ENCODE measurements around the gene ZFYVE28.

ZFYVE28 gene

GRCh38 chr4:2332976-2333319 lies 85.5 kb downstream of the ZFYVE28 start:
- TF ChIP-seq CTCF (IDR thresholded peaks at IDR 0.05; ENCODE audit: insufficient read depth, low read length, poor library complexity, severe bottlenecking): no peak
- TF ChIP-seq EZH2phosphoT487 (conservative IDR thresholded peaks at IDR 0.05; ENCODE audit: low read length): no peak

GRCh38 chr4:2332201-2332975 lies 86.1 kb downstream of the ZFYVE28 start:
- Histone ChIP-seq H3K36me3 (ENCODE audit: low read length) (no peaks in the 10 kb centered on the region), H2AFZ (ENCODE audit: low read depth, low read length, severe bottlenecking) (no peak overlapping the region), H3K9me2 (replicated peaks; ENCODE audit: insufficient read depth, low read length) (no peaks in the 10 kb centered on the region), H3K9ac (ENCODE audit: low read length) (no peak overlapping the region), H3K79me2 (ENCODE audit: insufficient read depth, low read length) (no peaks in the 10 kb centered on the region), H3K27me3 (ENCODE audit: low read length) (no peaks in the 10 kb centered on the region), H4K20me1 (ENCODE audit: low read depth, low read length) (no peaks in the 10 kb centered on the region), H3K4me2 (ENCODE audit: low read depth, low read length, poor library complexity, severe bottlenecking) (no peak overlapping the region), H3K27ac (ENCODE audit: low read depth, low read length) (no peak overlapping the region), H3K9me3 (ENCODE audit: insufficient read depth, low read length) (no peaks in the 10 kb centered on the region), H3K4me3 (ENCODE audit: insufficient read depth, low read length, poor library complexity, severe bottlenecking) (no peak overlapping the region), H3F3A (ENCODE audit: insufficient read depth) (no peaks in the 10 kb centered on the region)
- TF ChIP-seq CTCF (IDR thresholded peaks at IDR 0.05; ENCODE audit: insufficient read depth, low read length, poor library complexity, severe bottlenecking) (no peak), EZH2phosphoT487 (conservative IDR thresholded peaks at IDR 0.05; ENCODE audit: low read length) (no peak)

More at GRCh38 chr4:2332976-2333319, 85.5 kb downstream of the ZFYVE28 start:
- H3K79me2 ChIP-seq (ENCODE audit: insufficient read depth, low read length): no peaks in the 10 kb centered on the region
- H3K9me2 ChIP-seq (replicated peaks; ENCODE audit: insufficient read depth, low read length): no peaks in the 10 kb centered on the region
- H3F3A ChIP-seq (ENCODE audit: insufficient read depth): no peaks in the 10 kb centered on the region
- no peaks in the 10 kb centered on the region for H3K36me3 ChIP-seq (ENCODE audit: low read length)
- H3K27me3 ChIP-seq (ENCODE audit: low read length): no peaks in the 10 kb centered on the region
- H4K20me1 ChIP-seq (ENCODE audit: low read depth, low read length): no peaks in the 10 kb centered on the region
- H3K9ac ChIP-seq (ENCODE audit: low read length): no peak overlapping the region
- H3K4me2 ChIP-seq (ENCODE audit: low read depth, low read length, poor library complexity, severe bottlenecking): no peak overlapping the region
- no peak overlapping the region for H2AFZ ChIP-seq (ENCODE audit: low read depth, low read length, severe bottlenecking)
- H3K9me3 ChIP-seq (ENCODE audit: insufficient read depth, low read length): no peaks in the 10 kb centered on the region
- H3K27ac ChIP-seq (ENCODE audit: low read depth, low read length): no peak overlapping the region
- H3K4me3 ChIP-seq (ENCODE audit: insufficient read depth, low read length, poor library complexity, severe bottlenecking): no peak overlapping the region

GRCh38 chr4:2331519-2332200 lies 86.8 kb downstream of the ZFYVE28 start:
- H3K79me2 ChIP-seq (ENCODE audit: insufficient read depth, low read length): no peaks in the 10 kb centered on the region
- no peak overlapping the region for H3K9ac ChIP-seq (ENCODE audit: low read length)
- H3K9me3 ChIP-seq (ENCODE audit: insufficient read depth, low read length): no peaks in the 10 kb centered on the region
- no peaks in the 10 kb centered on the region for H3K36me3 ChIP-seq (ENCODE audit: low read length)
- no peaks in the 10 kb centered on the region for H3K27me3 ChIP-seq (ENCODE audit: low read length)
- no peaks in the 10 kb centered on the region for H3K9me2 ChIP-seq (replicated peaks; ENCODE audit: insufficient read depth, low read length)
- H4K20me1 ChIP-seq (ENCODE audit: low read depth, low read length): no peaks in the 10 kb centered on the region
- H3K4me2 ChIP-seq (ENCODE audit: low read depth, low read length, poor library complexity, severe bottlenecking): no peak overlapping the region
- no peak overlapping the region for H2AFZ ChIP-seq (ENCODE audit: low read depth, low read length, severe bottlenecking)
- no peak overlapping the region for H3K27ac ChIP-seq (ENCODE audit: low read depth, low read length)
- no peak for TF ChIP-seq CTCF (IDR thresholded peaks at IDR 0.05; ENCODE audit: insufficient read depth, low read length, poor library complexity, severe bottlenecking)
- TF ChIP-seq EZH2phosphoT487 (conservative IDR thresholded peaks at IDR 0.05; ENCODE audit: low read length): no peak
- H3K4me3 ChIP-seq (ENCODE audit: insufficient read depth, low read length, poor library complexity, severe bottlenecking): no peak overlapping the region
- H3F3A ChIP-seq (ENCODE audit: insufficient read depth): no peaks in the 10 kb centered on the region

Measured in SU-DHL-6 (cell line).